HepG2 (cell line): ENCODE results near the gene PALMD. TPM values are rescaled to one million over a fixed set of nuclear protein-coding genes. Genes with fewer than 3 reads are reported as not detected.

Source experiments
- AGO2 ChIP-seq: fragments of 200-400 bp; formaldehyde crosslinking; optimal IDR thresholded peaks from 2 replicates; pipeline ENCODE3; 2017; ENCODE audit warnings: mild to moderate bottlenecking, low read depth, low read length, moderate library complexity
- ASH2L ChIP-seq: fragments of 300-600, 200-600 bp; sonication (generic); IDR thresholded peaks from 2 replicates; pipeline ENCODE4 v1.7.0; 2017; ENCODE audit warnings: low read depth, mild to moderate bottlenecking, moderate library complexity, mixed read lengths, low read length; ENCODE audit not compliant: insufficient read length
- BCL6 ChIP-seq: IDR thresholded peaks from 2 replicates; pipeline ENCODE4 v1.6.1; 2016; ENCODE audit warnings: missing genetic modification reagents, missing compliant biosample characterization
- CAMTA2 ChIP-seq: sonication (generic); formaldehyde crosslinking; IDR thresholded peaks from 2 replicates; pipeline ENCODE4 v1.4.0; 2020; ENCODE audit warnings: mild to moderate bottlenecking, missing genetic modification reagents, borderline replicate concordance
- CEBPB ChIP-seq: IDR thresholded peaks from 2 replicates; pipeline ENCODE4 v1.6.1; 2011; ENCODE audit warnings: low read depth, low read length, improper control_type of control experiment, borderline replicate concordance
- FOXA3 ChIP-seq: IDR thresholded peaks from 2 replicates; pipeline ENCODE4 v1.6.1; 2016; ENCODE audit warnings: missing genetic modification reagents, missing compliant biosample characterization
- GATAD1 ChIP-seq: IDR thresholded peaks from 2 replicates; pipeline ENCODE4 v1.6.1; 2016; ENCODE audit warnings: missing genetic modification reagents, missing compliant biosample characterization
- ISL2 ChIP-seq: sonication (generic); formaldehyde crosslinking; IDR thresholded peaks from 2 replicates; pipeline ENCODE4 v1.5.0; 2020; ENCODE audit warnings: missing genetic modification reagents
- NCOA1 ChIP-seq: sonication (generic); formaldehyde crosslinking; IDR thresholded peaks from 2 replicates; pipeline ENCODE4 v1.9.0; 2021; ENCODE audit warnings: missing genetic modification reagents
- NCOA2 ChIP-seq: sonication (generic); formaldehyde crosslinking; IDR thresholded peaks from 2 replicates; pipeline ENCODE4 v1.8.0; 2022; ENCODE audit warnings: inconsistent platforms
- NR2F1 ChIP-seq, 2 experiments: fragments of 450-650 bp in 1 of 2; formaldehyde crosslinking in 1 of 2; IDR thresholded peaks; 2 replicates each; pipeline versions ENCODE4 v1.5.0 to v1.6.1; 2016 to 2020; ENCODE audit warnings: mild to moderate bottlenecking in 1 of 2, missing compliant biosample characterization in 1 of 2, missing genetic modification reagents in 1 of 2, moderate library complexity in 1 of 2
- RXRB ChIP-seq: IDR thresholded peaks from 2 replicates; pipeline ENCODE4 v1.6.1; 2016; ENCODE audit warnings: borderline replicate concordance, missing genetic modification reagents, missing compliant biosample characterization
- SETDB1 ChIP-seq: sonication (generic); formaldehyde crosslinking; IDR thresholded peaks from 2 replicates; pipeline ENCODE4 v1.5.1; 2020; ENCODE audit warnings: missing genetic modification reagents, mild to moderate bottlenecking, borderline replicate concordance
- TBX2 ChIP-seq: sonication (generic); formaldehyde crosslinking; IDR thresholded peaks from 2 replicates; pipeline ENCODE4 v1.5.0; 2020; ENCODE audit warnings: missing genetic modification reagents, mild to moderate bottlenecking, borderline replicate concordance
- ZMYM4 ChIP-seq: sonication (generic); formaldehyde crosslinking; IDR thresholded peaks from 2 replicates; pipeline ENCODE4 v1.8.1; 2023; ENCODE audit warnings: mild to moderate bottlenecking, missing genetic modification reagents
- ZNF263 ChIP-seq: sonication (generic); formaldehyde crosslinking; IDR thresholded peaks from 2 replicates; pipeline ENCODE4 v1.4.0; 2020; ENCODE audit warnings: missing genetic modification reagents
- ZNF264 ChIP-seq: sonication (generic); formaldehyde crosslinking; IDR thresholded peaks from 2 replicates; pipeline ENCODE4 v1.4.0; 2020; ENCODE audit warnings: missing genetic modification reagents
- ZNF451 ChIP-seq: sonication (generic); formaldehyde crosslinking; IDR thresholded peaks from 2 replicates; pipeline ENCODE4 v1.5.0; 2020; ENCODE audit warnings: mild to moderate bottlenecking, missing genetic modification reagents
- ZNF546 ChIP-seq: sonication (generic); formaldehyde crosslinking; conservative IDR thresholded peaks from 2 replicates; pipeline ENCODE4 v1.8.1; 2023; ENCODE audit warnings: mild to moderate bottlenecking, missing genetic modification reagents
- ZNF619 ChIP-seq: sonication (generic); formaldehyde crosslinking; IDR thresholded peaks from 2 replicates; pipeline ENCODE4 v1.4.0; 2020; ENCODE audit warnings: mild to moderate bottlenecking, missing genetic modification reagents
- ZNF746 ChIP-seq: sonication (generic); formaldehyde crosslinking; IDR thresholded peaks from 2 replicates; pipeline ENCODE4 v1.8.0; 2022; ENCODE audit warnings: mild to moderate bottlenecking, missing genetic modification reagents
- ZNF761 ChIP-seq: sonication (generic); formaldehyde crosslinking; conservative IDR thresholded peaks from 2 replicates; pipeline ENCODE4 v1.4.0; 2020; ENCODE audit warnings: mild to moderate bottlenecking, missing genetic modification reagents
- ZSCAN20 ChIP-seq: sonication (generic); formaldehyde crosslinking; IDR thresholded peaks from 2 replicates; pipeline ENCODE4 v1.4.0; 2020; ENCODE audit warnings: missing genetic modification reagents, mild to moderate bottlenecking, borderline replicate concordance
- polyA plus RNA-seq, 8 experiments: library from polyadenylated mRNA; depleted of rRNA in 3 of 8; stranded (reverse) in 7 of 8; unstranded in 1 of 8; fragments of >200 nt; fragmentation: Illumina TruSeq in 4 of 8; extraction: Trizol in 4 of 8; gene quantifications; 2 replicates each; pipeline versions ENCODE4 v1.2.1 to v1.2.3, GENCODE V29; 2011 to 2016; ENCODE audit warnings: low read depth in 4 of 8, missing spikeins in 1 of 8, mixed read lengths in 1 of 8; ENCODE audit not compliant: insufficient read depth in 1 of 8
- total RNA-seq, 5 experiments: library from RNA; depleted of rRNA; stranded (reverse); fragments of >200 nt; fragmentation: Illumina TruSeq; extraction: Trizol; gene quantifications; 2 replicates each; pipeline ENCODE4 v1.2.3, GENCODE V29; 2016; ENCODE audit warnings: low read depth in 1 of 5
- TF ChIP-seq, protein P1 (sequence below), 2 experiments: sonication (generic) in 1 of 2; formaldehyde crosslinking in 1 of 2; IDR thresholded peaks; 2 replicates each; pipeline versions ENCODE4 v1.4.0 to v1.6.1; 2018 to 2020; ENCODE audit warnings: missing genetic modification reagents in 2 of 2, borderline replicate concordance in 1 of 2, low read depth in 1 of 2, mild to moderate bottlenecking in 1 of 2, missing biosample characterization in 1 of 2
- TF ChIP-seq, protein P2 (sequence below): fragments of 450-650 bp; IDR thresholded peaks from 2 replicates; pipeline ENCODE4 v1.6.1; 2016
- TF ChIP-seq, protein P3 (sequence below): sonication (generic); formaldehyde crosslinking; IDR thresholded peaks from 2 replicates; pipeline ENCODE4 v1.4.0; 2020; ENCODE audit warnings: missing genetic modification reagents

The PALMD gene
- total and polyA plus RNA-seq, 2 of the 13 experiments (the other 11 are each of a cell fraction or from before 2014, with no cell fraction given) = 5.5 to 31.1 TPM

DNA sequence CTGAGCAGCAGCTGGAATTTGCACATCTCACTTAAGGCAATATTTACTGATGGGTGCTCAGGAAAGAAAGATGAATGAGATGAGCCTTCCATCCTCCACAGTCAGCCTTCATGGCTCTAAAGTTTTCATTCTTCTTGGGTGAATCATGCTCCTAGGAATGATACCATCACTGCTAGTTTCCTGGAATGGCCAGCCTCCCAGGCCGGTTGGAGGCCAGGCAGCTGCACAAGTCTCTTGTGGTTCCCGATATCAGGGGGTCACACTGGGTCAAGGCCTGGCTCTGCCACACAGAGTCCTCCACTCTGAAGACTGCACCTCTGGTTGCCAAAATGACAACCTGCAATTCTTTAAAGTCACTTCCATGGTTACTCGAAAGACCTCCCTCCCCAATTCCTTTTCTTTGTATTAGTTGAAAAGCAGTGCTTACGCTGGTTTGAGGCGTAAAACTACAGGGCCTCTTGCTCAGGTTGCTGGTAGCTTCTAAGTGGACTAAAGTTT, 46.2 kb upstream of the PALMD start (continued):
- TF ChIP-seq, protein P1, sequence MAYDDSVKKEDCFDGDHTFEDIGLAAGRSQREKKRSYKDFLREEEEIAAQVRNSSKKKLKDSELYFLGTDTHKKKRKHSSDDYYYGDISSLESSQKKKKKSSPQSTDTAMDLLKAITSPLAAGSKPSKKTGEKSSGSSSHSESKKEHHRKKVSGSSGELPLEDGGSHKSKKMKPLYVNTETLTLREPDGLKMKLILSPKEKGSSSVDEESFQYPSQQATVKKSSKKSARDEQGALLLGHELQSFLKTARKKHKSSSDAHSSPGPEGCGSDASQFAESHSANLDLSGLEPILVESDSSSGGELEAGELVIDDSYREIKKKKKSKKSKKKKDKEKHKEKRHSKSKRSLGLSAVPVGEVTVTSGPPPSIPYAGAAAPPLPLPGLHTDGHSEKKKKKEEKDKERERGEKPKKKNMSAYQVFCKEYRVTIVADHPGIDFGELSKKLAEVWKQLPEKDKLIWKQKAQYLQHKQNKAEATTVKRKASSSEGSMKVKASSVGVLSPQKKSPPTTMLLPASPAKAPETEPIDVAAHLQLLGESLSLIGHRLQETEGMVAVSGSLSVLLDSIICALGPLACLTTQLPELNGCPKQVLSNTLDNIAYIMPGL (CRISPR knock-in tag; IDR thresholded peaks at IDR 0.05; ENCODE audit: borderline replicate concordance in 1 of 2, low read depth in 1 of 2) = no peak
- TF ChIP-seq GATAD1 (CRISPR knock-in tag) (no peak), CEBPB (no peak), SETDB1 (CRISPR knock-in tag) (no peak), ZNF546 (CRISPR knock-in tag) (no peak), ZNF619 (CRISPR knock-in tag) (no peak), RXRB (CRISPR knock-in tag) (peak; percentile 83), ZMYM4 (CRISPR knock-in tag) (peak; percentile 33; the same call in 1 of the 2 replicates), ASH2L (peak; percentile 22), CAMTA2 (no peak), ZNF264 (CRISPR knock-in tag) (no peak), NCOA2 (CRISPR knock-in tag) (peak; percentile 91), AGO2 (no peak), ZNF263 (CRISPR knock-in tag) (peak; percentile 31; the same call in 1 of the 2 replicates), ZSCAN20 (no peak), ZNF761 (CRISPR knock-in tag) (no peak), ZNF746 (CRISPR knock-in tag) (no peak), BCL6 (CRISPR knock-in tag) (peak; percentile 63), ZNF451 (CRISPR knock-in tag) (no peak), FOXA3 (peak; percentile 58; the same call in 1 of the 2 replicates), TBX2 (CRISPR knock-in tag) (no peak), ISL2 (CRISPR knock-in tag) (0 out of 2 replicates have a peak, but pooled peaks have one; percentile 10), NCOA1 (CRISPR knock-in tag) (no peak), NR2F1 (CRISPR knock-in tag; IDR thresholded peaks at IDR 0.05) (peak; percentile 23 to 64; a peak in 3 of 4 replicates)
- TF ChIP-seq, protein P2, sequence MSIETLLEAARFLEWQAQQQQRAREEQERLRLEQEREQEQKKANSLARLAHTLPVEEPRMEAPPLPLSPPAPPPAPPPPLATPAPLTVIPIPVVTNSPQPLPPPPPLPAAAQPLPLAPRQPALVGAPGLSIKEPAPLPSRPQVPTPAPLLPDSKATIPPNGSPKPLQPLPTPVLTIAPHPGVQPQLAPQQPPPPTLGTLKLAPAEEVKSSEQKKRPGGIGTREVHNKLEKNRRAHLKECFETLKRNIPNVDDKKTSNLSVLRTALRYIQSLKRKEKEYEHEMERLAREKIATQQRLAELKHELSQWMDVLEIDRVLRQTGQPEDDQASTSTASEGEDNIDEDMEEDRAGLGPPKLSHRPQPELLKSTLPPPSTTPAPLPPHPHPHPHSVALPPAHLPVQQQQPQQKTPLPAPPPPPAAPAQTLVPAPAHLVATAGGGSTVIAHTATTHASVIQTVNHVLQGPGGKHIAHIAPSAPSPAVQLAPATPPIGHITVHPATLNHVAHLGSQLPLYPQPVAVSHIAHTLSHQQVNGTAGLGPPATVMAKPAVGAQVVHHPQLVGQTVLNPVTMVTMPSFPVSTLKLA = no peak
- TF ChIP-seq, protein P3, sequence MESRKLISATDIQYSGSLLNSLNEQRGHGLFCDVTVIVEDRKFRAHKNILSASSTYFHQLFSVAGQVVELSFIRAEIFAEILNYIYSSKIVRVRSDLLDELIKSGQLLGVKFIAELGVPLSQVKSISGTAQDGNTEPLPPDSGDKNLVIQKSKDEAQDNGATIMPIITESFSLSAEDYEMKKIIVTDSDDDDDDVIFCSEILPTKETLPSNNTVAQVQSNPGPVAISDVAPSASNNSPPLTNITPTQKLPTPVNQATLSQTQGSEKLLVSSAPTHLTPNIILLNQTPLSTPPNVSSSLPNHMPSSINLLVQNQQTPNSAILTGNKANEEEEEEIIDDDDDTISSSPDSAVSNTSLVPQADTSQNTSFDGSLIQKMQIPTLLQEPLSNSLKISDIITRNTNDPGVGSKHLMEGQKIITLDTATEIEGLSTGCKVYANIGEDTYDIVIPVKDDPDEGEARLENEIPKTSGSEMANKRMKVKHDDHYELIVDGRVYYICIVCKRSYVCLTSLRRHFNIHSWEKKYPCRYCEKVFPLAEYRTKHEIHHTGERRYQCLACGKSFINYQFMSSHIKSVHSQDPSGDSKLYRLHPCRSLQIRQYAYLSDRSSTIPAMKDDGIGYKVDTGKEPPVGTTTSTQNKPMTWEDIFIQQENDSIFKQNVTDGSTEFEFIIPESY (CRISPR knock-in tag) = no peak
